22Rv1 (cell line): ENCODE measurements around the gene PPP6R2.

Source experiments
- CTCF ChIP-seq: fragments of 450-650 bp; IDR thresholded peaks from 2 replicates; pipeline ENCODE4 v1.5.1; 2017; ENCODE audit warnings: mild to moderate bottlenecking
- ZFX ChIP-seq: fragments of 450-650 bp; IDR thresholded peaks from 2 replicates; pipeline ENCODE4 v1.6.1; 2017; ENCODE audit warnings: antibody characterized with exemption, borderline replicate concordance

- TF ChIP-seq CTCF = no peak
- TF ChIP-seq ZFX = no peak
These were observed 25.5 kb upstream of the PPP6R2 start for GRCh38 chr22:50317674-50318073.
